IgD-negative memory B cell (primary cell): ENCODE data around the gene EDDM3A. TPM values are rescaled to one million over a fixed set of nuclear protein-coding genes. Genes with fewer than 3 reads are reported as not detected.

Experiments
- H3K27ac Mint-ChIP-seq, 3 donors: one replicate each; pipeline ENCODE4 v1.8.0; 2020 to 2022; ENCODE audit warnings: mild to moderate bottlenecking in 3 of 3, mixed read lengths in 3 of 3, moderate library complexity in 1 of 3
- H3K27me3 Mint-ChIP-seq: one replicate; pipeline ENCODE4 v1.8.0; 2021; ENCODE audit warnings: mixed read lengths
- H3K36me3 Mint-ChIP-seq: one replicate; pipeline ENCODE4 v1.8.0; 2020; ENCODE audit warnings: mild to moderate bottlenecking, mixed read lengths
- H3K4me1 Mint-ChIP-seq, 3 donors: one replicate each; pipeline ENCODE4 v1.8.0; 2020 to 2022; ENCODE audit warnings: mixed read lengths in 3 of 3, mild to moderate bottlenecking in 1 of 3
- H3K4me3 Mint-ChIP-seq, 4 donors: one replicate each; pipeline ENCODE4 v1.8.0; 2020 to 2022; ENCODE audit warnings: mild to moderate bottlenecking in 4 of 4, mixed read lengths in 4 of 4, moderate library complexity in 3 of 4
- H3K9me3 Mint-ChIP-seq, 3 donors: one replicate each; pipeline ENCODE4 v1.8.0; 2020 to 2021; ENCODE audit warnings: mixed read lengths in 3 of 3, mild to moderate bottlenecking in 1 of 3
- polyA plus RNA-seq: library from polyadenylated mRNA; unstranded; fragments of 300-500 nt; fragmentation: Illumina TruSeq; gene quantifications from one replicate; pipeline ENCODE4 v1.2.3, GENCODE V29; 2021

EDDM3A gene
- polyA plus RNA-seq, 1 donor from 2014 or later, result not detected

DNA sequence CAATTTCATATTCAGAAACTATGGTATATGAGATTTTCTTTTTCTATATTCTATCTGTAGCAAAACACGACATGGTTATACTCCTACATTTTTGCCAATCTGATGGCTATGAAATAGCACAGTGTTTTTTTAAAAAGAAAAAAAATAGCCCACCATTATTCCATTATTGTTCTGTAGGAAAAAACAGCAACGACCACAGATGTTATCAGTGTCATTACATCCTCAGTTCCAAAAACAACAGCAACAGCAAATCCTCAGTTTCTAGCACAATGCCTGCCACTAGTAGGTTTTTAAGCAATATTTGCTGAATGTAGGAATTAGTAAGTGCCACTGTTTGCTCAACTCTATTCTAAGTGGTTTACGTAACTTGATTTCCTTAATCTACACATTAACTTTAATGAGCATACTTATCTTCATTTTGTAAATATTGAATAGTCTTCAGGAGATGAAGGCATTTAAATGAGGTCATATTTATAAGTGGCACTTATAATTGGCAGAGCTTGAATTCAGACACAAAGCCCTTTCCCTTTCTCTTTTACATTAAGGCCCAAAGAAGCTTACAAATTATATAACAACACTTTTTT lies 43.6 kb downstream of the EDDM3A start:
- no peak overlapping the region for H3K4me3 Mint-ChIP-seq
- H3K9me3 Mint-ChIP-seq, result no peaks in the 10 kb centered on the region
- H3K27ac Mint-ChIP-seq, result no peak overlapping the region
- no peaks in the 10 kb centered on the region for H3K27me3 Mint-ChIP-seq
- peaks cover 7 to 17% (median 9%) of the 10 kb centered on the region in 3 donors for H3K4me1 Mint-ChIP-seq
- H3K36me3 Mint-ChIP-seq, result peaks cover 7% of the 10 kb centered on the region

DNA sequence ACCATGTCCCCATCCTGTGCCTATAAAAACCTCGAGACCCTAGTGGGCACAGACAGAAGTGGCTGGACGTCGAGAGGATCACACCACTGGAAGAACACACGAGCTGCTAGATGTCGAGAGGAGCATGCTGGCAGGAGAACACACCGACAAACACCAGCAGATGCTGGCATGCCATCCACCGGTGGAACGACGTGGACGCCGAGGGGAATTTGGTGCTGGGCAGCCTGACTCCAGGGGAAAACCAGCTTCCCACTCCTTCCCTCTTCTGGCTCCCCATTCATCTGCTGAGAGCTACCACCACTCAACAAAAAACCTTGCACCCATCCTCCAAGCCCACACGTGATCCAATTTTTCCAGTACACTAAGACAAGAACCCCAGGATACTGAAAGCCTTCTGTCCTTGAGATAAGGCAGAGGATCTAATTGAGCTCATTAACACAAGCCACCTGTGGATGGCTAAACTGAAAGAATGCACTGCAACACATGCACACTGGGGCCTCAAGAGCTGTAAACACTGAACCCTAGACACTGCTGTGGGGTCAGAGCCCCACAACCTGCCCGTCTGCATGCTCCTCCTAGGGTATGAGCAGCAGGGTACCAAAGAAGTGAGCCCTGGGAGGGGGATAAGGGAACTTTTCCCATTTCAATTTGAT lies 44.9 kb downstream of the EDDM3A start:
- no peaks in the 10 kb centered on the region for H3K27me3 Mint-ChIP-seq
- no peak overlapping the region for H3K27ac Mint-ChIP-seq
- H3K36me3 Mint-ChIP-seq, result peaks cover 4% of the 10 kb centered on the region
- no peaks in the 10 kb centered on the region for H3K9me3 Mint-ChIP-seq
- no peak overlapping the region for H3K4me3 Mint-ChIP-seq
- H3K4me1 Mint-ChIP-seq, result peaks cover 6 to 11% (median 7%) of the 10 kb centered on the region in 3 donors

DNA sequence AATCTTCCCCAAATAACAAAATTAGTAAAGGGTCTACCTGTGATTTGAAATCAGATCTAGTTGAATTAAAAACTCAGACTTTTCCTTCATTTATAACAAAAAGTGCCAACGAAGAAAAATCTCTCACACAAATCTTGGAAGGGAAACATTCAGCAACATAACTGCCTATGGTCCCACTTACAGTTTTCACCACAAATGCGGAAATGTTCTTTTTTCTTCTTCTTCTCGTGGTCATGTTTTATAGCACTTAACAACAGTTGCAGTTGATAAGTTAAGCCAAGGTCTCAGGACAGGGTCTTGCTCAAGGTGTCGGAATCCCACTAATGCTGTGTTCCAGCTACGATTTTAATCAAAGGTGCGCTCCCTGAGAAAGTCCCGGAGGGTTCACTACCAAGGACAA lies 45.5 kb downstream of the EDDM3A start:
- no peak overlapping the region for H3K4me3 Mint-ChIP-seq
- H3K9me3 Mint-ChIP-seq, result no peaks in the 10 kb centered on the region
- H3K36me3 Mint-ChIP-seq, result peaks cover 3% of the 10 kb centered on the region
- H3K27me3 Mint-ChIP-seq, result no peaks in the 10 kb centered on the region
- no peak overlapping the region for H3K27ac Mint-ChIP-seq
- H3K4me1 Mint-ChIP-seq, result peaks cover 6 to 9% (median 6%) of the 10 kb centered on the region in 3 donors

DNA sequence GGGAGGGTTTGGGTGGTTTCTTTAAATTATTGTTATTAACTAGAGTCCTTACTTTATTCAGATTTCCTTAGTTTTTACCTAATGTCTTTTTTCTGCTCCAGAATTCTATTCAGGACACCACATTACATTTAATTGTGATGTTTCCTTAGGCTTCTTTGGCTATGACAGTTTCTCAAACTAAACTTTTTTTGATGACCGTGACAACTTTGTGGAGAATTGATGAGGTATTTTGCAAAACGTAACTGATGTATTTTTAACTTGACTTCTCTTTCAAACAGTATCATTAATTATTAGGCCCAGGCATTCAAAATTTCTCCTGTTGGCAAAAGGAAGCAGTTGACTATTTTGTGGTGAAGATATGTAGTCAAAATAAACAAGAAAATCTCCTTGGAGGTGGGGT lies 45.9 kb downstream of the EDDM3A start:
- Mint-ChIP-seq H3K27ac (peak overlapping the region in 1 of 3 donors; percentile 9), H3K9me3 (no peaks in the 10 kb centered on the region), H3K27me3 (no peaks in the 10 kb centered on the region), H3K36me3 (peaks cover 3% of the 10 kb centered on the region), H3K4me3 (peak overlapping the region in 1 of 4 donors; percentile 9), H3K4me1 (peaks cover 4 to 7% (median 6%) of the 10 kb centered on the region in 3 donors)

- H3K9me3 Mint-ChIP-seq, result no peaks in the 10 kb centered on the region
- H3K27me3 Mint-ChIP-seq, result no peaks in the 10 kb centered on the region
- H3K4me1 Mint-ChIP-seq, result peaks cover 1 to 6% (median 5%) of the 10 kb centered on the region in 3 donors
- H3K27ac Mint-ChIP-seq, result peak overlapping the region in 1 of 3 donors; percentile 50
- H3K4me3 Mint-ChIP-seq, result peak overlapping the region in 1 of 4 donors; percentile 65
- H3K36me3 Mint-ChIP-seq, result peaks cover 3% of the 10 kb centered on the region
These were observed 46.9 kb downstream of the EDDM3A start for GRCh38 chr14:20792556-20792955.

- Mint-ChIP-seq H3K4me1 (peaks cover 10 to 22% (median 19%) of the 10 kb centered on the region in 3 donors), H3K9me3 (no peaks in the 10 kb centered on the region), H3K27ac (no peak overlapping the region), H3K27me3 (no peaks in the 10 kb centered on the region), H3K36me3 (no peaks in the 10 kb centered on the region), H3K4me3 (no peak overlapping the region)
These were observed 49.1 kb downstream of the EDDM3A start for GRCh38 chr14:20794644-20795369.

DNA sequence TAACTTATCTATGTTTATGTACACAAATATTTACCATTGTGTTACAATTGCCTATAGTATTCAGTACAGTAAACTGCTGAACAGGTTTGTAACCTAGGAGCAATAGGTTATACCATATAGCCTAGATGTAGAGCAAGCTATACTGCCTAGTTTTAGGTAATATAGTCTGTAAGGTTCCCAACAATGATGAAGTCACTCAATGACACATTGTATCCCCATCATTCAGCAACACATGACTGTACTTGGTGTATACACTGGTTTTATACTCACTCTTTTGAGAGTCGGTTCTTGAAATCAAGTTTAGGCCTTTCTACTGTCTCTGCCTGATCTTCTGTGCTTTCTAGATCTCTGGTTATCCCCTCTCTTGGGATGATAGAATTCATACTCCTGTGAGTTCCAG lies 51.5 kb downstream of the EDDM3A start:
- no peak overlapping the region for H3K4me3 Mint-ChIP-seq
- H3K9me3 Mint-ChIP-seq, result no peaks in the 10 kb centered on the region
- no peaks in the 10 kb centered on the region for H3K27me3 Mint-ChIP-seq
- H3K27ac Mint-ChIP-seq, result no peak overlapping the region
- H3K4me1 Mint-ChIP-seq, result peaks cover 16 to 30% (median 29%) of the 10 kb centered on the region in 3 donors
- H3K36me3 Mint-ChIP-seq, result no peaks in the 10 kb centered on the region

Other genes starting within 250 kb of the EDDM3A start
- gene RNASE10, start 240.3 kb upstream of the EDDM3A start, polyA plus RNA-seq, result 0.19 TPM
- gene RNASE9, start 184.8 kb upstream of the EDDM3A start, polyA plus RNA-seq, result not detected
- not detected for gene RNASE11, start 157.9 kb upstream of the EDDM3A start, polyA plus RNA-seq
- gene RNASE12, start 154.5 kb upstream of the EDDM3A start, polyA plus RNA-seq, result not detected
- gene OR6S1, start 104.2 kb upstream of the EDDM3A start, polyA plus RNA-seq, result not detected
- 9.0 TPM for gene RNASE4, start 61.3 kb upstream of the EDDM3A start, polyA plus RNA-seq
- gene ANG, start 57.1 kb upstream of the EDDM3A start, polyA plus RNA-seq, result 9.9 TPM
- not detected for gene EDDM3B, start 22.5 kb downstream of the EDDM3A start, polyA plus RNA-seq
- 84.5 TPM for gene RNASE6, start 35.4 kb downstream of the EDDM3A start, polyA plus RNA-seq
- gene RNASE1, start 57.0 kb downstream of the EDDM3A start, polyA plus RNA-seq, result not detected
- gene RNASE3, start 145.5 kb downstream of the EDDM3A start, polyA plus RNA-seq, result not detected
- 0.45 TPM for gene RNASE2, start 209.6 kb downstream of the EDDM3A start, polyA plus RNA-seq
- gene METTL17, start 244.1 kb downstream of the EDDM3A start, polyA plus RNA-seq, result 40.6 TPM